GM23338 (cell line): ENCODE data around the gene KCNJ8. TPM values are rescaled to one million over a fixed set of nuclear protein-coding genes. Genes with fewer than 3 reads are reported as not detected.

ENCODE experiments used
- ATAC-seq: fragments of 200-7000 bp; cut with Tn5 transposase; 3 replicates; pipeline ENCODE4 v1.9.1; 2020
- DNase-seq: peaks from one replicate; pipeline ENCODE4 v3.0.0-alpha.2; 2015; ENCODE audit warnings: low spot score
- H2AFZ ChIP-seq: fragments of 200-600 bp; sonication (generic); 2 replicates; pipeline ENCODE4 v1.8.0; 2016; ENCODE audit warnings: antibody characterized with exemption, mild to moderate bottlenecking, moderate library complexity
- H3F3A ChIP-seq: fragments of 200-600 bp; sonication (generic); replicated peaks from 2 replicates; pipeline ENCODE4 v1.8.0; 2017; ENCODE audit warnings: antibody characterized with exemption, mixed run types, low read depth
- H3K27ac ChIP-seq: fragments of 200-600 bp; sonication (generic); 2 replicates; pipeline ENCODE4 v1.6.1; 2016; ENCODE audit warnings: low read depth
- H3K27me3 ChIP-seq: fragments of 200-600 bp; sonication (generic); 2 replicates; pipeline ENCODE4 v1.8.0; 2016; ENCODE audit warnings: mild to moderate bottlenecking, mixed run types, moderate library complexity; ENCODE audit not compliant: insufficient read depth
- H3K36me3 ChIP-seq: fragments of 200-600 bp; sonication (generic); 2 replicates; pipeline ENCODE4 v1.8.0; 2016; ENCODE audit warnings: mild to moderate bottlenecking; ENCODE audit not compliant: insufficient read depth
- H3K4me1 ChIP-seq: fragments of 200-600 bp; sonication (generic); 2 replicates; pipeline ENCODE4 v1.8.0; 2016; ENCODE audit warnings: mild to moderate bottlenecking, moderate library complexity; ENCODE audit not compliant: insufficient read depth
- H3K4me2 ChIP-seq: fragments of 200-600 bp; sonication (generic); 2 replicates; pipeline ENCODE4 v1.7.1; 2017; ENCODE audit warnings: mixed run types
- H3K4me3 ChIP-seq: fragments of 200-600 bp; sonication (generic); 2 replicates; pipeline ENCODE4 v1.6.1; 2016; ENCODE audit warnings: mixed run types
- H3K79me2 ChIP-seq: fragments of 200-600 bp; sonication (generic); replicated peaks from 2 replicates; pipeline ENCODE4 v1.8.0; 2017; ENCODE audit warnings: mild to moderate bottlenecking; ENCODE audit not compliant: insufficient read depth
- H3K9me2 ChIP-seq: fragments of 200-600 bp; sonication (generic); 2 replicates; pipeline ENCODE4 v1.8.0; 2017; ENCODE audit not compliant: insufficient read depth
- H4K20me1 ChIP-seq: fragments of 200-600 bp; sonication (generic); replicated peaks from 2 replicates; pipeline ENCODE4 v1.8.0; 2017; ENCODE audit warnings: mild to moderate bottlenecking; ENCODE audit not compliant: insufficient read depth
- H3K27ac Mint-ChIP-seq: 2 replicates; pipeline ENCODE4 v1.8.0; 2020; ENCODE audit warnings: inconsistent platforms, mild to moderate bottlenecking, moderate library complexity, mixed read lengths
- H3K27me3 Mint-ChIP-seq: 3 replicates; pipeline ENCODE4 v1.8.0; 2022; ENCODE audit warnings: low read depth, mild to moderate bottlenecking, moderate library complexity, mixed read lengths, inconsistent platforms; ENCODE audit not compliant: insufficient read depth, poor library complexity
- H3K36me3 Mint-ChIP-seq: 3 replicates; pipeline ENCODE4 v1.8.0; 2021; ENCODE audit warnings: low read depth, mild to moderate bottlenecking, inconsistent platforms, moderate library complexity, mixed read lengths
- H3K4me1 Mint-ChIP-seq: 3 replicates; pipeline ENCODE4 v1.8.0; 2020; ENCODE audit warnings: mild to moderate bottlenecking, inconsistent platforms, mixed read lengths
- H3K4me3 Mint-ChIP-seq: 3 replicates; pipeline ENCODE4 v1.8.0; 2021; ENCODE audit warnings: moderate library complexity, mild to moderate bottlenecking, inconsistent platforms, mixed read lengths
- H3K9me3 Mint-ChIP-seq: 3 replicates; pipeline ENCODE4 v1.8.0; 2020; ENCODE audit warnings: moderate library complexity, mild to moderate bottlenecking, inconsistent platforms, mixed read lengths
- CREB1 ChIP-seq: fragments of 250-450 bp; sonication (Bioruptor Pico); IDR thresholded peaks from 2 replicates; pipeline ENCODE4 v1.5.0; 2020; ENCODE audit warnings: low read depth, mild to moderate bottlenecking, moderate library complexity
- EZH2 ChIP-seq: fragments of 200-600 bp; sonication (generic); IDR thresholded peaks from one replicate; pipeline ENCODE4 v1.8.0; 2017; ENCODE audit warnings: antibody characterized with exemption, mild to moderate bottlenecking, low read depth; ENCODE audit not compliant: unreplicated experiment
- EZH2phosphoT487 ChIP-seq: fragments of 200-600 bp; sonication (generic); IDR thresholded peaks from one replicate; pipeline ENCODE4 v1.8.1; 2018; ENCODE audit warnings: antibody characterized with exemption; ENCODE audit not compliant: unreplicated experiment
- JUNB ChIP-seq: IDR thresholded peaks from one replicate; pipeline ENCODE4 v1.6.1; 2016; ENCODE audit warnings: antibody characterized with exemption; ENCODE audit not compliant: unreplicated experiment
- STAT1 ChIP-seq: IDR thresholded peaks from one replicate; pipeline ENCODE4 v1.6.1; 2016; ENCODE audit warnings: antibody characterized with exemption; ENCODE audit not compliant: unreplicated experiment
- ZNF114 ChIP-seq: fragments of 250-450 bp; sonication (Bioruptor Pico); IDR thresholded peaks from 2 replicates; pipeline ENCODE4 v1.5.0; 2020; ENCODE audit warnings: mild to moderate bottlenecking, moderate library complexity
- ZNF331 ChIP-seq: fragments of 250-450 bp; sonication (Bioruptor Pico); IDR thresholded peaks from 2 replicates; pipeline ENCODE4 v1.5.0; 2020; ENCODE audit warnings: low read depth, mild to moderate bottlenecking, moderate library complexity
- polyA plus RNA-seq: library from polyadenylated mRNA; unstranded; fragments of >200 nt; fragmentation: Nextera tagmentation; extraction: Ambion mirVana; gene quantifications from 2 replicates; pipeline ENCODE4 v1.2.1, GENCODE V29; 2016
- total RNA-seq: library from RNA; depleted of rRNA; stranded (reverse); fragments of >200 nt; shearing (Covaris generic); gene quantifications from 2 replicates; pipeline ENCODE4 v1.2.3, GENCODE V29; 2014
- TF ChIP-seq, protein P1 (sequence below): fragments of 250-450 bp; sonication (Bioruptor Pico); IDR thresholded peaks from 2 replicates; pipeline ENCODE4 v1.5.0; 2020; ENCODE audit warnings: mild to moderate bottlenecking, moderate library complexity
- TF ChIP-seq, protein P2 (sequence below): IDR thresholded peaks from 2 replicates; pipeline ENCODE4 v1.6.1; 2016; ENCODE audit warnings: antibody characterized with exemption
- TF ChIP-seq, protein P3 (sequence below), 2 experiments: fragments of 200-600 bp in 1 of 2; sonication (generic) in 1 of 2; conservative IDR thresholded peaks; 2 replicates each; pipeline versions ENCODE4 v1.5.1 to v1.6.1; 2016 to 2017; ENCODE audit warnings: antibody characterized with exemption in 2 of 2, low read depth in 2 of 2, mild to moderate bottlenecking in 2 of 2, moderate library complexity in 1 of 2

Gene KCNJ8
- total and polyA plus RNA-seq, 2 experiments from 2014 or later: 0.82 to 0.87 TPM

DNA sequence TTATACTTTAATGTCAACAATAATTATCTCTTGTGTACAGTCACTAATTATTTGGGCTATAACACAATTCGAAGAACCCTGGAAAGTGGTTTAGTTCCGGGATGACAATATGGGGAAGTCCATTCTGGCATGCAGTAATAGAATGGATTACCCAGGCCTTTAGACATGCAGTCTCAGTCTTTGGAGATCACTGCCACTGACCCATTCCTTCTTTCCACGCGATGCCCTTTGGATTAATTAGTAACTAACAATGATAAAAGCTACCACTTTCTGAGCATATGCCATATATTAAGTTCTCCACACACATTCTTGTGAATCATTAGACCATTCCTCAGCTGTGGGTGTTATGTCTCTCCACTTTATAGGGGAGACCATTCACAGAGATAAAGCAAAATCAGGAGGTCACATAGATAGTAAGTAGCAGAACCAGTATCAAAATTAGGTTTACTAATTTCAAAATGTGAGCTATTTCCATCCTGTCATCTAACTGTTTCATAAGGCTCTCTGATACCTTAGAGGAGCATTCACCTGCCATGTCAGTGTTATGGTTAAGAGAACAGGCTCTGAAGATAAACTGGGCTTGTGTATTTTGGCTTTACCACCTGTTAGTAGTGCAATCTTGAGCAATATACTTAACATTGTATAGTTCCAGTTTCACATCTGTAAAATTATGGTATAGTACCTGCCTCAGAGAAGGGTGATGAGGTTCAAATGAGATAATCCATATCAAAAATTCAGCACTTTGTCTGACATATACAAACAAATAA is 27.2 kb upstream of the KCNJ8 start (continued):
- TF ChIP-seq, protein P1, sequence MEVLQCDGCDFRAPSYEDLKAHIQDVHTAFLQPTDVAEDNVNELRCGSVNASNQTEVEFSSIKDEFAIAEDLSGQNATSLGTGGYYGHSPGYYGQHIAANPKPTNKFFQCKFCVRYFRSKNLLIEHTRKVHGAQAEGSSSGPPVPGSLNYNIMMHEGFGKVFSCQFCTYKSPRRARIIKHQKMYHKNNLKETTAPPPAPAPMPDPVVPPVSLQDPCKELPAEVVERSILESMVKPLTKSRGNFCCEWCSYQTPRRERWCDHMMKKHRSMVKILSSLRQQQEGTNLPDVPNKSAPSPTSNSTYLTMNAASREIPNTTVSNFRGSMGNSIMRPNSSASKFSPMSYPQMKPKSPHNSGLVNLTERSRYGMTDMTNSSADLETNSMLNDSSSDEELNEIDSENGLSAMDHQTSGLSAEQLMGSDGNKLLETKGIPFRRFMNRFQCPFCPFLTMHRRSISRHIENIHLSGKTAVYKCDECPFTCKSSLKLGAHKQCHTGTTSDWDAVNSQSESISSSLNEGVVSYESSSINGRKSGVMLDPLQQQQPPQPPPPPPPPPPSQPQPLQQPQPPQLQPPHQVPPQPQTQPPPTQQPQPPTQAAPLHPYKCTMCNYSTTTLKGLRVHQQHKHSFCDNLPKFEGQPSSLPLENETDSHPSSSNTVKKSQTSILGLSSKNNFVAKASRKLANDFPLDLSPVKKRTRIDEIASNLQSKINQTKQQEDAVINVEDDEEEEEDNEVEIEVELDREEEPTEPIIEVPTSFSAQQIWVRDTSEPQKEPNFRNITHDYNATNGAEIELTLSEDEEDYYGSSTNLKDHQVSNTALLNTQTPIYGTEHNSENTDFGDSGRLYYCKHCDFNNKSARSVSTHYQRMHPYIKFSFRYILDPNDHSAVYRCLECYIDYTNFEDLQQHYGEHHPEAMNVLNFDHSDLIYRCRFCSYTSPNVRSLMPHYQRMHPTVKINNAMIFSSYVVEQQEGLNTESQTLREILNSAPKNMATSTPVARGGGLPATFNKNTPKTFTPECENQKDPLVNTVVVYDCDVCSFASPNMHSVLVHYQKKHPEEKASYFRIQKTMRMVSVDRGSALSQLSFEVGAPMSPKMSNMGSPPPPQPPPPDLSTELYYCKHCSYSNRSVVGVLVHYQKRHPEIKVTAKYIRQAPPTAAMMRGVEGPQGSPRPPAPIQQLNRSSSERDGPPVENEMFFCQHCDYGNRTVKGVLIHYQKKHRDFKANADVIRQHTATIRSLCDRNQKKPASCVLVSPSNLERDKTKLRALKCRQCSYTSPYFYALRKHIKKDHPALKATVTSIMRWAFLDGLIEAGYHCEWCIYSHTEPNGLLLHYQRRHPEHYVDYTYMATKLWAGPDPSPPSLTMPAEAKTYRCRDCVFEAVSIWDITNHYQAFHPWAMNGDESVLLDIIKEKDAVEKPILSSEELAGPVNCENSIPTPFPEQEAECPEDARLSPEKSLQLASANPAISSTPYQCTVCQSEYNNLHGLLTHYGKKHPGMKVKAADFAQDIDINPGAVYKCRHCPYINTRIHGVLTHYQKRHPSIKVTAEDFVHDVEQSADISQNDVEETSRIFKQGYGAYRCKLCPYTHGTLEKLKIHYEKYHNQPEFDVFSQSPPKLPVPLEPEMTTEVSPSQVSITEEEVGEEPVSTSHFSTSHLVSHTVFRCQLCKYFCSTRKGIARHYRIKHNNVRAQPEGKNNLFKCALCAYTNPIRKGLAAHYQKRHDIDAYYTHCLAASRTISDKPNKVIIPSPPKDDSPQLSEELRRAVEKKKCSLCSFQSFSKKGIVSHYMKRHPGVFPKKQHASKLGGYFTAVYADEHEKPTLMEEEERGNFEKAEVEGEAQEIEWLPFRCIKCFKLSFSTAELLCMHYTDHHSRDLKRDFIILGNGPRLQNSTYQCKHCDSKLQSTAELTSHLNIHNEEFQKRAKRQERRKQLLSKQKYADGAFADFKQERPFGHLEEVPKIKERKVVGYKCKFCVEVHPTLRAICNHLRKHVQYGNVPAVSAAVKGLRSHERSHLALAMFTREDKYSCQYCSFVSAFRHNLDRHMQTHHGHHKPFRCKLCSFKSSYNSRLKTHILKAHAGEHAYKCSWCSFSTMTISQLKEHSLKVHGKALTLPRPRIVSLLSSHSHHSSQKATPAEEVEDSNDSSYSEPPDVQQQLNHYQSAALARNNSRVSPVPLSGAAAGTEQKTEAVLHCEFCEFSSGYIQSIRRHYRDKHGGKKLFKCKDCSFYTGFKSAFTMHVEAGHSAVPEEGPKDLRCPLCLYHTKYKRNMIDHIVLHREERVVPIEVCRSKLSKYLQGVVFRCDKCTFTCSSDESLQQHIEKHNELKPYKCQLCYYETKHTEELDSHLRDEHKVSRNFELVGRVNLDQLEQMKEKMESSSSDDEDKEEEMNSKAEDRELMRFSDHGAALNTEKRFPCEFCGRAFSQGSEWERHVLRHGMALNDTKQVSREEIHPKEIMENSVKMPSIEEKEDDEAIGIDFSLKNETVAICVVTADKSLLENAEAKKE: no peak
- TF ChIP-seq CREB1 (no peak), EZH2 (no peak), EZH2phosphoT487 (no peak), STAT1 (no peak), ZNF114 (CRISPR knock-in tag) (no peak), JUNB (no peak)
- TF ChIP-seq, protein P2, sequence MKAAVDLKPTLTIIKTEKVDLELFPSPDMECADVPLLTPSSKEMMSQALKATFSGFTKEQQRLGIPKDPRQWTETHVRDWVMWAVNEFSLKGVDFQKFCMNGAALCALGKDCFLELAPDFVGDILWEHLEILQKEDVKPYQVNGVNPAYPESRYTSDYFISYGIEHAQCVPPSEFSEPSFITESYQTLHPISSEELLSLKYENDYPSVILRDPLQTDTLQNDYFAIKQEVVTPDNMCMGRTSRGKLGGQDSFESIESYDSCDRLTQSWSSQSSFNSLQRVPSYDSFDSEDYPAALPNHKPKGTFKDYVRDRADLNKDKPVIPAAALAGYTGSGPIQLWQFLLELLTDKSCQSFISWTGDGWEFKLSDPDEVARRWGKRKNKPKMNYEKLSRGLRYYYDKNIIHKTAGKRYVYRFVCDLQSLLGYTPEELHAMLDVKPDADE: no peak

DNA sequence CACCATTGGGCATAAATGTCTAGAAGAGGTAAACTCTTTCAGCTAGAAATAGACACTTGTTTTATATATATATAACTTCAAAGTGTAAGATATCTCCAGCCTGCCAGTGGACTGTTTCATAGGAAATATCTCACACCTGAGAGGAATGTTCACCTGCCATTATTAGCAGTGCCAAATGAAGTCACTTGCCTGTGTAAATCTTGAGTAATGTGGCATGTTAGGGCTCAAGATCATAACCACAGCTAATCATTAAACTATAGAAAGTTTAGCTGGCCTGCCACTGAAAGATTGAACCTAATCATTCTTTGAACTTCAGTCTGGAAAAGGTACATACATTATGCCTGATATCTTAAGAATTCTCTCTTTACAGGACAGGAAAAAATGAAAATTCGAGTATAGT is 25.5 kb upstream of the KCNJ8 start:
- Mint-ChIP-seq H3K4me3 (no peak overlapping the region), H3K9me3 (peaks cover 3% of the 10 kb centered on the region; the same call in 1 of the 3 replicates), H3K27ac (no peak overlapping the region), H3K27me3 (no peaks in the 10 kb centered on the region), H3K36me3 (no peaks in the 10 kb centered on the region), H3K4me1 (no peaks in the 10 kb centered on the region)
- Histone ChIP-seq H3K79me2 (no peaks in the 10 kb centered on the region), H4K20me1 (no peaks in the 10 kb centered on the region), H3K4me3 (no peak overlapping the region), H3K27ac (no peak overlapping the region), H3F3A (no peaks in the 10 kb centered on the region), H3K4me1 (no peaks in the 10 kb centered on the region), H3K9me2 (0 out of 2 replicates have a peak, but pooled peaks cover 5% of the 10 kb centered on the region), H2AFZ (no peak overlapping the region), H3K27me3 (no peaks in the 10 kb centered on the region), H3K4me2 (no peak overlapping the region), H3K36me3 (no peaks in the 10 kb centered on the region)
- no peak for ATAC-seq
- DNase-seq: no peak
- TF ChIP-seq, protein P3, sequence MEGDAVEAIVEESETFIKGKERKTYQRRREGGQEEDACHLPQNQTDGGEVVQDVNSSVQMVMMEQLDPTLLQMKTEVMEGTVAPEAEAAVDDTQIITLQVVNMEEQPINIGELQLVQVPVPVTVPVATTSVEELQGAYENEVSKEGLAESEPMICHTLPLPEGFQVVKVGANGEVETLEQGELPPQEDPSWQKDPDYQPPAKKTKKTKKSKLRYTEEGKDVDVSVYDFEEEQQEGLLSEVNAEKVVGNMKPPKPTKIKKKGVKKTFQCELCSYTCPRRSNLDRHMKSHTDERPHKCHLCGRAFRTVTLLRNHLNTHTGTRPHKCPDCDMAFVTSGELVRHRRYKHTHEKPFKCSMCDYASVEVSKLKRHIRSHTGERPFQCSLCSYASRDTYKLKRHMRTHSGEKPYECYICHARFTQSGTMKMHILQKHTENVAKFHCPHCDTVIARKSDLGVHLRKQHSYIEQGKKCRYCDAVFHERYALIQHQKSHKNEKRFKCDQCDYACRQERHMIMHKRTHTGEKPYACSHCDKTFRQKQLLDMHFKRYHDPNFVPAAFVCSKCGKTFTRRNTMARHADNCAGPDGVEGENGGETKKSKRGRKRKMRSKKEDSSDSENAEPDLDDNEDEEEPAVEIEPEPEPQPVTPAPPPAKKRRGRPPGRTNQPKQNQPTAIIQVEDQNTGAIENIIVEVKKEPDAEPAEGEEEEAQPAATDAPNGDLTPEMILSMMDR (conservative IDR thresholded peaks at IDR 0.05; ENCODE audit: low read depth in 2 of 2): no peak
- TF ChIP-seq ZNF331 (CRISPR knock-in tag): no peak
- no peak for TF ChIP-seq STAT1
- TF ChIP-seq, protein P2: no peak
- TF ChIP-seq JUNB: no peak
- no peak for TF ChIP-seq EZH2
